ENCODE data around the gene TRPM1.

Gene TRPM1

DNA sequence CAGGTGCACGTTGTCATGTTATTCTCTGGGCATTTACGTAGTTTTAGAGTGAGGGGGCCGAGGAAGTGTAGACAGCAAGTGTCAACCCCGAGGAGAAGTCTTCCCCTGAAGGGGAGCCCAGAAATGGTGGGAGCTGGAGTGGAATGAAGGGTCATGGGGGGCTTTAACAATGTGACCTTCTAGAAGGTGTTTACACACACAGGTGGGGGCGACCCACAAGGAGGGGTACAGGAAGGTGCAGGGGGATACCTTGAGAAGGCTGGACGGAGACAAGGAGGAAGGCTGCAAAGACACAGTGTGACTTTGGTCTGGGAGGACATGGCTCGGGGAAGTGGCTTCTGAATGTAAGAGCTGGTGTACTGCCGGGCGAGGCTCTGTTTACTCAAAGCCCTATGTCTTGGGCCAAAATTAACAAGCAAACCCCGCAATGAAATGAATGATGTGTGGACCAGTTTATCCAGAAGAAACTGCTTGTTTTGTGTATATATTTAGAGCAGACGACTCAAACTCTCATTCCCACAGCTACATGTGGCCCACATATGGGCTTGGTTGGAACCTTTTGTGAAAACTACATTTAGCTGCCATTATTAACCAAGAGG, 18.7 kb downstream of the TRPM1 start:
- TF ChIP-seq ZFX (IDR thresholded peaks at IDR 0.05; ENCODE audit: borderline replicate concordance), result no peak
- TF ChIP-seq, protein P1, sequence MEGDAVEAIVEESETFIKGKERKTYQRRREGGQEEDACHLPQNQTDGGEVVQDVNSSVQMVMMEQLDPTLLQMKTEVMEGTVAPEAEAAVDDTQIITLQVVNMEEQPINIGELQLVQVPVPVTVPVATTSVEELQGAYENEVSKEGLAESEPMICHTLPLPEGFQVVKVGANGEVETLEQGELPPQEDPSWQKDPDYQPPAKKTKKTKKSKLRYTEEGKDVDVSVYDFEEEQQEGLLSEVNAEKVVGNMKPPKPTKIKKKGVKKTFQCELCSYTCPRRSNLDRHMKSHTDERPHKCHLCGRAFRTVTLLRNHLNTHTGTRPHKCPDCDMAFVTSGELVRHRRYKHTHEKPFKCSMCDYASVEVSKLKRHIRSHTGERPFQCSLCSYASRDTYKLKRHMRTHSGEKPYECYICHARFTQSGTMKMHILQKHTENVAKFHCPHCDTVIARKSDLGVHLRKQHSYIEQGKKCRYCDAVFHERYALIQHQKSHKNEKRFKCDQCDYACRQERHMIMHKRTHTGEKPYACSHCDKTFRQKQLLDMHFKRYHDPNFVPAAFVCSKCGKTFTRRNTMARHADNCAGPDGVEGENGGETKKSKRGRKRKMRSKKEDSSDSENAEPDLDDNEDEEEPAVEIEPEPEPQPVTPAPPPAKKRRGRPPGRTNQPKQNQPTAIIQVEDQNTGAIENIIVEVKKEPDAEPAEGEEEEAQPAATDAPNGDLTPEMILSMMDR (IDR thresholded peaks at IDR 0.05), result no peak
- H3K27ac ChIP-seq, result no peak overlapping the region

DNA sequence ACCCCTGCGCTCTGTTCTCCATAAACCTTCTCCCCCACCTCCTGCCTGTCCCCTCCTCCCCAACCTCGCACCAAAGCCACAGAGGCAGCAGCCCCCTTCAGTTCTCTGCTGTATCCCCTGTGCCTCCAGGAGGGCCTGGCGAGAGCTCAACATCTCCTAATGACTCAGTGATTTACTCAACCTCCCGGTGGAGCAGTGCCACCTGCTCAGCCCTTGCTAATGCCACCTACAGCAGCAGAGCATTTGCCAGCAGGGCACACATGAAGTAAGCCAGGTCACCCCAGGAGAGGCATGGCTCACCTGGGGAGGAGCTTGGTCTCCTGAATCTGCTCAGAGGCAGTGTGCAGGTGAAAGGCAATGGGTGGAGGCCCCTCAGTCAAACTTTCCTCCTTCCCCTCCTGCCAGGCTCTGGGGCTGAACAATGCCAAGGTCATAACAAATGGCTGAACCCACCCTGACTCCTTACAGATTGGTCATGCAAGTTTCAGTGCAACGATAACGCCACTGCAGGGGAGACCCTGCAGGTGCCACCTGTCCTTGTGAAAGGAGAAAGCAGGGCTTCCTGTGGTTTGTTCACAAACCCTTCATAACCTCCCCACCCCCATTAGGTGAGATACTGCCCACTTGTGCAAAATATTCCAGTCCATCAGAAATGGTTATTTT, 19.8 kb downstream of the TRPM1 start:
- TF ChIP-seq ZFX (IDR thresholded peaks at IDR 0.05; ENCODE audit: borderline replicate concordance), result no peak
- TF ChIP-seq, protein P1 (IDR thresholded peaks at IDR 0.05), result no peak
- H3K27ac ChIP-seq, result no peak overlapping the region

DNA sequence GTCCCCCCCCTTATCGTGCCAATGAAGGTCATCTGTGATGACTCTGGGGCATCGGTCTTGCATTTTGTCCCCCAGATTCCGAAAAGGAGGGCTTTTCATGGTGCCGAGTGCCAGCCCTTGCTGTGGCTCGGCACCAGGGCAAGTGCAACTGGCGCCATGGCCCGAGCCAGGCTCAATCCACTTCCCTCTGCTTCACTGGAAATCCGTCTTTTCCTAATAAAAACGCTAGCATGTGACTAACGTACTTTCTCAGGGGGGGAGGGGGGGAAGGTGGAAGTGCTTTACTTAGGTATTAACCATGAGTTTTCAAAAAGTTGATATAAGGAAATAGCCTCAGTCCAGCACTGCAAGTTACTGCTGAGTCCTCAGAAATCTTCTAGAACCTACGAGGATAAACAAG, 20.5 kb downstream of the TRPM1 start:
- no peak overlapping the region for H3K27ac ChIP-seq
- TF ChIP-seq ZFX (IDR thresholded peaks at IDR 0.05; ENCODE audit: borderline replicate concordance), result no peak
- TF ChIP-seq, protein P1 (IDR thresholded peaks at IDR 0.05), result no peak

DNA sequence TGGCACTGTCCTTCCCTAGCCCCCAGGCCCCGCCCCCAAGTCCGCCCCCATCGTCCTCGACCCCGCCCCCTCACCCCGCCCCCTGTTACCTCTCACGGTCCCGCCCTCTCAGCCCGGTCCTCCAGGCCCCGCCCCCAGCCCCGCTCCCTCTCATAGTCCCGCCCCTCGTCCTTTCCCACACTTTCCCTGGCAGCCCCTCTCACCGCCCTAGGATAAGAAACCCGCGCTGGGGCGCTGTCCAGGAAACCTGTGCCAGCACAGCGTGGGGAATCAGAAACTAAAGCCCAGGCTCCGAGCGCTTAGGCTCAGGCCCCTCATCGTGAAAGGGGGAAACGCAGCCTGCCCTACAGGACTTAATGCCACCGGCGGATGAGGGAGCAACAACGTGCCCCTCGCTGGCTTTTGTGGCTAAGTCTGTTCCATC, 20.9 kb downstream of the TRPM1 start:
- TF ChIP-seq, protein P1 (IDR thresholded peaks at IDR 0.05), result no peak
- no peak for TF ChIP-seq ZFX (IDR thresholded peaks at IDR 0.05; ENCODE audit: borderline replicate concordance)
- H3K27ac ChIP-seq, result no peak overlapping the region

DNA sequence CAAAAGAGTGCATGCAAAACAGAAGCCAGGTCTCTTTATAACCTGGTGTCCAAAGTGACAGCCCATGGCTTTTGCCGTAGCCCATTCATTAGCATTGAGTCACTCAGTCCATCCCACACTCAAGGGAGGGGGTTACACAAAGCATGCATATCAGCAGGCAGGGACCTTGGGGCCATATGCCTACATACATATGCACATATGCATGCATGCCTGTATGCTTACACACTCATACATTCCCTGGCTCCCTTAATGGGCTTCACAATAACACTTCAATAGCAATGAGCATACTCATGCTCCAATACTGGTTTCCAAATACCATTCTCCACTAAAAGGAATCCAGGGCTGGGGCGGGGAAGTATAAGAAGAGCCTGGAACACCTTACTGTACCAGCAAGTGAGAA, 22.0 kb downstream of the TRPM1 start:
- no peak overlapping the region for H3K27ac ChIP-seq
- TF ChIP-seq ZFX (IDR thresholded peaks at IDR 0.05; ENCODE audit: borderline replicate concordance), result no peak
- TF ChIP-seq, protein P1 (IDR thresholded peaks at IDR 0.05), result no peak

DNA sequence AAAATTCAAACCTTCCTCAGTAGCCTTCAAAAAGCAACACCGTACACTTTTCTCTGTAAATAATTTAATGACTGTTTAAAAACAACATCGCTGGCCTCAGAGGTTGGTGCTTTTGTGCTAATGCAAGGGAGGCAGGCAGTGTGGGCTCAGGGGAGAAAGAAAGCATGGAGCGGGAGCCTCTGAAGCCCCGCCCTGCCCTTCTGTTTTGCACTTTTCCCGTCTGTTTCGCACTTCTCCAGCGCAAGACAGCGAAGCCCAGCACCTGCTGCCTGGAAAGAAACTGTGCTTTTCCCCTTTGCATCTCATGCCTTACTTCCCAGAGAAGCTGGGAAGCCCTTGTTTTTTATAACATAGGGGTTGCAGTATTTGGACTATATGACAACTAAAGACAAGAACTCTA, 23.1 kb downstream of the TRPM1 start:
- no peak overlapping the region for H3K27ac ChIP-seq
- TF ChIP-seq, protein P1 (IDR thresholded peaks at IDR 0.05), result no peak
- TF ChIP-seq ZFX (IDR thresholded peaks at IDR 0.05; ENCODE audit: borderline replicate concordance), result no peak

DNA sequence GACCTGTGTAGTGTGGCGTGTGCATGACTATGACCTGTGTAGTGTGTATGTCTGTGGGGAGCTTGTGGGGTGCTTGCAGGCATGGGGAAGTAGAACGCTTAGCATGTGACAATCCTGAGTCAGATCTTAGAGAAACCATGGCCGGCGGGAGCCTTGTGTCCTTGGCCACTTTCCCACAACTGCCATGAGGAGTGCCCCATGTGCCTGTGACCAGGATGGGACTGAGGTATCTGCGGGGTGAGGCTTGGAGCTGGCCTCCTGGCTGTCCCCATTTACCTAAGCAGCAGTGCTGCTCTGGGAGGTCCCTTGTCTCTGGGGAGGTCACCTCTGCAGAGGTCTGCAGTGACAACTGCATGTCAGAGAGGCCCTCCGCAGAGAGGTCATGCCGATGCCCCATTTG, 23.6 kb downstream of the TRPM1 start:
- TF ChIP-seq, protein P1 (IDR thresholded peaks at IDR 0.05), result no peak
- TF ChIP-seq ZFX (IDR thresholded peaks at IDR 0.05; ENCODE audit: borderline replicate concordance), result no peak
- H3K27ac ChIP-seq, result no peak overlapping the region
